UCSD-AML1 (cell line): ENCODE measurements around the gene SNRK.
A peak's percentile ranks its signal among the peaks of the same experiment; 100 is the strongest.

Experiments used
- DNase-seq: peaks from one replicate; lab custom pipeline; 2025; ENCODE audit not compliant: unreplicated experiment; lab: John Stamatoyannopoulos, UW

SNRK gene

GRCh38 chr3:43286115-43286840, at the start of gene SNRK:
Gene SNRK (plus strand): TSS chr3:43286540. CDS start chr3:43303204, 16,664 bp downstream.
- DNase-seq = peak; percentile 87

- DNase-seq = no peak
Measured at GRCh38 chr3:43238801-43239200, 47.5 kb upstream of the SNRK start.

GRCh38 chr3:43239755-43240154, 46.6 kb upstream of the SNRK start:
- no peak for DNase-seq

- DNase-seq = no peak
Measured at GRCh38 chr3:43243590-43244587, 42.5 kb upstream of the SNRK start.

- no peak for DNase-seq
Measured at GRCh38 chr3:43244694-43245093, 41.6 kb upstream of the SNRK start.

GRCh38 chr3:43246976-43247375, 39.4 kb upstream of the SNRK start:
- no peak for DNase-seq

GRCh38 chr3:43247561-43248184, 38.7 kb upstream of the SNRK start:
- no peak for DNase-seq

- DNase-seq = no peak
Measured at GRCh38 chr3:43248185-43248583, 38.2 kb upstream of the SNRK start.

GRCh38 chr3:43248973-43249372, 37.4 kb upstream of the SNRK start:
- no peak for DNase-seq

- no peak for DNase-seq
Measured at GRCh38 chr3:43249405-43249804, 36.9 kb upstream of the SNRK start.

GRCh38 chr3:43253294-43253693, 33.0 kb upstream of the SNRK start:
- DNase-seq = no peak

- DNase-seq = no peak
Measured at GRCh38 chr3:43254125-43254524, 32.2 kb upstream of the SNRK start.

- no peak for DNase-seq
Measured at GRCh38 chr3:43255662-43256061, 30.7 kb upstream of the SNRK start.

GRCh38 chr3:43256714-43257461, 29.5 kb upstream of the SNRK start:
- DNase-seq = no peak

- DNase-seq = no peak
Measured at GRCh38 chr3:43257850-43258249, 28.5 kb upstream of the SNRK start.

GRCh38 chr3:43259626-43260025, 26.7 kb upstream of the SNRK start:
- no peak for DNase-seq

GRCh38 chr3:43260412-43260811, 25.9 kb upstream of the SNRK start:
- DNase-seq = no peak

GRCh38 chr3:43262194-43262593, 24.1 kb upstream of the SNRK start:
- no peak for DNase-seq

- DNase-seq = no peak
Measured at GRCh38 chr3:43266451-43266850, 19.9 kb upstream of the SNRK start.

- DNase-seq = no peak
Measured at GRCh38 chr3:43266995-43267394, 19.3 kb upstream of the SNRK start.

GRCh38 chr3:43268636-43269035, 17.7 kb upstream of the SNRK start:
- no peak for DNase-seq
